ENCODE results near the gene MLYCD.

Gene MLYCD

GRCh38 chr16:83943516-83944050 lies 44.7 kb downstream of the MLYCD start:
- Histone ChIP-seq H2AFZ (ENCODE audit: low read depth, low read length) (no peak overlapping the region), H3K4me2 (ENCODE audit: low read length) (no peak overlapping the region), H3K27me3 (ENCODE audit: low read depth, low read length) (no peaks in the 10 kb centered on the region), H3K27ac (ENCODE audit: low read length) (no peak overlapping the region), H3K9ac (ENCODE audit: low read length) (no peak overlapping the region), H3K36me3 (replicated peaks; ENCODE audit: low read depth, low read length) (no peaks in the 10 kb centered on the region), H3K4me1 (ENCODE audit: low read length) (no peaks in the 10 kb centered on the region), H4K20me1 (ENCODE audit: insufficient read depth, low read length) (no peaks in the 10 kb centered on the region), H3K9me3 (ENCODE audit: insufficient read depth, low read length) (no peaks in the 10 kb centered on the region), H3K4me3 (ENCODE audit: low read length) (no peak overlapping the region), H3K79me2 (ENCODE audit: low read length) (no peaks in the 10 kb centered on the region)
- TF ChIP-seq EZH2phosphoT487 (IDR thresholded peaks at IDR 0.05; ENCODE audit: low read depth) (no peak), CTCF (IDR thresholded peaks at IDR 0.05; ENCODE audit: low read depth, low read length) (no peak)

GRCh38 chr16:83945587-83945986 lies 46.7 kb downstream of the MLYCD start:
- Histone ChIP-seq H3K9me3 (ENCODE audit: insufficient read depth, low read length) (no peaks in the 10 kb centered on the region), H3K27ac (ENCODE audit: low read length) (no peak overlapping the region), H4K20me1 (ENCODE audit: insufficient read depth, low read length) (no peaks in the 10 kb centered on the region)

GRCh38 chr16:83946154-83946780 lies 47.4 kb downstream of the MLYCD start:
- Histone ChIP-seq H4K20me1 (ENCODE audit: insufficient read depth, low read length) (no peaks in the 10 kb centered on the region), H3K4me1 (ENCODE audit: low read length) (no peaks in the 10 kb centered on the region), H2AFZ (ENCODE audit: low read depth, low read length) (no peak overlapping the region), H3K9me3 (ENCODE audit: insufficient read depth, low read length) (no peaks in the 10 kb centered on the region), H3K9ac (ENCODE audit: low read length) (no peak overlapping the region), H3K79me2 (ENCODE audit: low read length) (no peaks in the 10 kb centered on the region), H3K27ac (ENCODE audit: low read length) (no peak overlapping the region), H3K27me3 (ENCODE audit: low read depth, low read length) (no peaks in the 10 kb centered on the region), H3K4me3 (ENCODE audit: low read length) (no peak overlapping the region), H3K36me3 (replicated peaks; ENCODE audit: low read depth, low read length) (no peaks in the 10 kb centered on the region), H3K4me2 (ENCODE audit: low read length) (no peak overlapping the region)
- TF ChIP-seq CTCF (IDR thresholded peaks at IDR 0.05; ENCODE audit: low read depth, low read length), result no peak
- TF ChIP-seq EZH2phosphoT487 (IDR thresholded peaks at IDR 0.05; ENCODE audit: low read depth), result no peak

More at GRCh38 chr16:83945587-83945986, 46.7 kb downstream of the MLYCD start:
- Histone ChIP-seq H3K9ac (ENCODE audit: low read length) (no peak overlapping the region), H3K4me2 (ENCODE audit: low read length) (no peak overlapping the region), H3K4me1 (ENCODE audit: low read length) (no peaks in the 10 kb centered on the region), H3K79me2 (ENCODE audit: low read length) (no peaks in the 10 kb centered on the region), H2AFZ (ENCODE audit: low read depth, low read length) (no peak overlapping the region), H3K27me3 (ENCODE audit: low read depth, low read length) (no peaks in the 10 kb centered on the region), H3K4me3 (ENCODE audit: low read length) (no peak overlapping the region), H3K36me3 (replicated peaks; ENCODE audit: low read depth, low read length) (no peaks in the 10 kb centered on the region)
- TF ChIP-seq EZH2phosphoT487 (IDR thresholded peaks at IDR 0.05; ENCODE audit: low read depth), result no peak
- TF ChIP-seq CTCF (IDR thresholded peaks at IDR 0.05; ENCODE audit: low read depth, low read length), result no peak

GRCh38 chr16:83946781-83947566 lies 48.1 kb downstream of the MLYCD start:
- Histone ChIP-seq H3K9me3 (ENCODE audit: insufficient read depth, low read length) (no peaks in the 10 kb centered on the region), H3K27me3 (ENCODE audit: low read depth, low read length) (no peaks in the 10 kb centered on the region), H3K79me2 (ENCODE audit: low read length) (no peaks in the 10 kb centered on the region), H3K4me2 (ENCODE audit: low read length) (no peak overlapping the region), H3K36me3 (replicated peaks; ENCODE audit: low read depth, low read length) (no peaks in the 10 kb centered on the region), H4K20me1 (ENCODE audit: insufficient read depth, low read length) (no peaks in the 10 kb centered on the region), H3K4me3 (ENCODE audit: low read length) (no peak overlapping the region), H2AFZ (ENCODE audit: low read depth, low read length) (no peak overlapping the region), H3K27ac (ENCODE audit: low read length) (no peak overlapping the region), H3K4me1 (ENCODE audit: low read length) (no peaks in the 10 kb centered on the region), H3K9ac (ENCODE audit: low read length) (no peak overlapping the region)
- TF ChIP-seq CTCF (IDR thresholded peaks at IDR 0.05; ENCODE audit: low read depth, low read length), result no peak
- TF ChIP-seq EZH2phosphoT487 (IDR thresholded peaks at IDR 0.05; ENCODE audit: low read depth), result no peak
